ENCODE results near the gene ADTRP. TPM values are rescaled to one million over a fixed set of nuclear protein-coding genes. Genes with fewer than 3 reads are reported as not detected.

Gene ADTRP
- total and polyA plus RNA-seq, 2 donors (not counting 1 experiment from before 2014, with no cell fraction given): 0.23 to 1.7 TPM

GRCh38 chr6:11814106-11814505, 35.5 kb upstream of the ADTRP start:
- Histone ChIP-seq H3K79me2 (ENCODE audit: control insufficient read depth, insufficient read depth, low read length) (no peaks in the 10 kb centered on the region), H3K4me2 (ENCODE audit: extremely low read depth, insufficient read depth, low read length) (no peak overlapping the region), H3K4me1 (ENCODE audit: control insufficient read depth, extremely low read depth, insufficient read depth, low read length) (no peaks in the 10 kb centered on the region), H3K9me3 (ENCODE audit: control insufficient read depth, insufficient read depth, low read depth, low read length) (no peaks in the 10 kb centered on the region), H2AFZ (ENCODE audit: low read length) (no peak overlapping the region), H3K9ac (ENCODE audit: insufficient read depth, low read length) (no peak overlapping the region), H4K20me1 (ENCODE audit: control insufficient read depth, extremely low read depth, insufficient read depth, low read length) (no peaks in the 10 kb centered on the region), H3K27me3 (ENCODE audit: control insufficient read depth, insufficient read depth, low read length) (no peaks in the 10 kb centered on the region), H3K36me3 (ENCODE audit: control insufficient read depth, insufficient read depth, low read length) (no peaks in the 10 kb centered on the region), H3K4me3 (replicated peaks in 1 of 4; ENCODE audit: control extremely low read depth in 1 of 4, insufficient read depth in 1 of 4, low read depth in 3 of 4, low read length in 4 of 4) (no peak overlapping the region), H3K27ac (ENCODE audit: insufficient read depth, low read length) (no peak overlapping the region)
- TF ChIP-seq EZH2 (IDR thresholded peaks at IDR 0.05; ENCODE audit: low read length, missing control alignments): no peak
- no peak for TF ChIP-seq CTCF (conservative IDR thresholded peaks at IDR 0.05 in 1 of 2, IDR thresholded peaks at IDR 0.05 in 1 of 2; ENCODE audit: low read depth in 1 of 2, low read length in 2 of 2)
- no peak for DNase-seq (ENCODE audit: low read depth in 2 of 2)

- H3K4me1 ChIP-seq (ENCODE audit: control insufficient read depth, extremely low read depth, insufficient read depth, low read length): no peaks in the 10 kb centered on the region
- H3K79me2 ChIP-seq (ENCODE audit: control insufficient read depth, insufficient read depth, low read length): no peaks in the 10 kb centered on the region
- no peak overlapping the region for H3K9ac ChIP-seq (ENCODE audit: insufficient read depth, low read length)
- H3K36me3 ChIP-seq (ENCODE audit: control insufficient read depth, insufficient read depth, low read length): no peaks in the 10 kb centered on the region
- H4K20me1 ChIP-seq (ENCODE audit: control insufficient read depth, extremely low read depth, insufficient read depth, low read length): no peaks in the 10 kb centered on the region
- H3K27ac ChIP-seq (ENCODE audit: insufficient read depth, low read length): no peak overlapping the region
- no peak overlapping the region for H2AFZ ChIP-seq (ENCODE audit: low read length)
- H3K27me3 ChIP-seq (ENCODE audit: control insufficient read depth, insufficient read depth, low read length): no peaks in the 10 kb centered on the region
- H3K4me2 ChIP-seq (ENCODE audit: extremely low read depth, insufficient read depth, low read length): no peak overlapping the region
- H3K4me3 ChIP-seq (replicated peaks in 1 of 4; ENCODE audit: control extremely low read depth in 1 of 4, insufficient read depth in 1 of 4, low read depth in 3 of 4, low read length in 4 of 4): no peak overlapping the region
- no peak for TF ChIP-seq EZH2 (IDR thresholded peaks at IDR 0.05; ENCODE audit: low read length, missing control alignments)
- no peak for TF ChIP-seq CTCF (conservative IDR thresholded peaks at IDR 0.05 in 1 of 2, IDR thresholded peaks at IDR 0.05 in 1 of 2; ENCODE audit: low read depth in 1 of 2, low read length in 2 of 2)
- no peak for DNase-seq (ENCODE audit: low read depth in 2 of 2)
- H3K9me3 ChIP-seq (ENCODE audit: control insufficient read depth, insufficient read depth, low read depth, low read length): no peaks in the 10 kb centered on the region
These were observed 35.0 kb upstream of the ADTRP start for GRCh38 chr6:11813606-11814005.

GRCh38 chr6:11812951-11813350, 34.3 kb upstream of the ADTRP start:
- H3K4me2 ChIP-seq (ENCODE audit: extremely low read depth, insufficient read depth, low read length): no peak overlapping the region
- no peak for TF ChIP-seq EZH2 (IDR thresholded peaks at IDR 0.05; ENCODE audit: low read length, missing control alignments)
- TF ChIP-seq CTCF (conservative IDR thresholded peaks at IDR 0.05 in 1 of 2, IDR thresholded peaks at IDR 0.05 in 1 of 2; ENCODE audit: low read depth in 1 of 2, low read length in 2 of 2): no peak
- no peak overlapping the region for H3K27ac ChIP-seq (ENCODE audit: insufficient read depth, low read length)
- H3K36me3 ChIP-seq (ENCODE audit: control insufficient read depth, insufficient read depth, low read length): no peaks in the 10 kb centered on the region
- H3K9me3 ChIP-seq (ENCODE audit: control insufficient read depth, insufficient read depth, low read depth, low read length): no peaks in the 10 kb centered on the region
- no peak for DNase-seq (ENCODE audit: low read depth in 2 of 2)
- H3K4me1 ChIP-seq (ENCODE audit: control insufficient read depth, extremely low read depth, insufficient read depth, low read length): no peaks in the 10 kb centered on the region
- no peak overlapping the region for H3K4me3 ChIP-seq (replicated peaks in 1 of 4; ENCODE audit: control extremely low read depth in 1 of 4, insufficient read depth in 1 of 4, low read depth in 3 of 4, low read length in 4 of 4)
- H4K20me1 ChIP-seq (ENCODE audit: control insufficient read depth, extremely low read depth, insufficient read depth, low read length): no peaks in the 10 kb centered on the region
- no peak overlapping the region for H2AFZ ChIP-seq (ENCODE audit: low read length)
- no peaks in the 10 kb centered on the region for H3K27me3 ChIP-seq (ENCODE audit: control insufficient read depth, insufficient read depth, low read length)
- no peaks in the 10 kb centered on the region for H3K79me2 ChIP-seq (ENCODE audit: control insufficient read depth, insufficient read depth, low read length)
- no peak overlapping the region for H3K9ac ChIP-seq (ENCODE audit: insufficient read depth, low read length)
